K562 (cell line): ENCODE measurements around the gene SH3D19. TPM values are rescaled to one million over a fixed set of nuclear protein-coding genes. Genes with fewer than 3 reads are reported as not detected.

Experiments used
- ATAC-seq: fragments of 200-7000 bp; cut with Tn5 transposase; 3 replicates; pipeline ENCODE4 v1.9.1; 2020; ENCODE audit warnings: moderate library complexity
- BruUV-seq: library from RNA; stranded (reverse); fragments of 400-500 nt; replicated peaks from 2 replicates; lab custom pipeline; 2021; lab: Mats Ljungman, UMichigan
- CTCF ChIA-PET: fragments of 300-600 bp; formaldehyde crosslinking; extraction: SDS; loops from one replicate; lab custom pipeline; 2021; ENCODE audit warnings: low intra/inter-chr PET ratio; lab: Yijun Ruan, JAX
- POLR2A ChIA-PET: fragments of 300-600, 350-650 bp; sonication (Branson Sonifier 250); formaldehyde crosslinking; extraction: SDS; loops from one replicate; lab custom pipeline; 2021; ENCODE audit warnings: antibody characterized with exemption, inconsistent platforms; lab: Yijun Ruan, JAX
- DNase-seq, 4 experiments: peaks; one replicate each; pipeline versions ENCODE4 v3.0.0 to v3.0.0-alpha.2; 2011 to 2018; ENCODE audit warnings: low spot score in 3 of 4, mixed read lengths in 3 of 4; ENCODE audit errors: extremely low read depth in 1 of 4
- FAIRE-seq: peaks from 2 replicates; lab custom pipeline; 2011; peaks lifted over from hg19 to GRCh38; lab: Jason Lieb, UNC
- H2AFZ ChIP-seq: 2 replicates; pipeline ENCODE4 v1.6.0; 2011; ENCODE audit warnings: low read depth, low read length, control low read depth, inconsistent platforms
- H3K27ac ChIP-seq: fragments of 200-600 bp; 3 replicates; pipeline ENCODE4 v1.8.0; 2011; ENCODE audit warnings: low read depth, mild to moderate bottlenecking, control low read depth, inconsistent platforms, low read length, moderate library complexity, mixed read lengths; ENCODE audit errors: extremely low read depth
- H3K27me3 ChIP-seq, 2 experiments: fragments of 300-600 bp in 1 of 2; 2 replicates in 1 of 2; 3 replicates in 1 of 2; pipeline versions ENCODE4 v1.6.0 to v1.8.0; 2011; ENCODE audit warnings: inconsistent platforms in 2 of 2, low read length in 2 of 2, mild to moderate bottlenecking in 1 of 2, mixed read lengths in 1 of 2, moderate library complexity in 1 of 2; ENCODE audit not compliant: control insufficient read depth in 2 of 2, insufficient read depth in 2 of 2
- H3K36me3 ChIP-seq: fragments of 300-600 bp; 3 replicates; pipeline ENCODE4 v1.8.0; 2011; ENCODE audit warnings: mild to moderate bottlenecking, low read length, inconsistent platforms; ENCODE audit not compliant: control insufficient read depth, insufficient read depth
- H3K4me1 ChIP-seq, 2 experiments: fragments of 200-600 bp in 1 of 2; replicated peaks in 1 of 2; 2 replicates in 1 of 2; 3 replicates in 1 of 2; pipeline versions ENCODE4 v1.5.1 to v1.8.0; 2011; ENCODE audit warnings: inconsistent platforms in 2 of 2, low read length in 2 of 2, mild to moderate bottlenecking in 1 of 2, mixed read lengths in 1 of 2, moderate library complexity in 1 of 2; ENCODE audit not compliant: control insufficient read depth in 2 of 2, insufficient read depth in 2 of 2
- H3K4me2 ChIP-seq: 2 replicates; pipeline ENCODE4 v1.6.1; 2011; ENCODE audit warnings: low read length, control low read depth, inconsistent platforms, mixed read lengths; ENCODE audit not compliant: insufficient read depth
- H3K4me3 ChIP-seq: fragments of 200-600 bp; sonication (generic), shearing (Covaris generic); 2 replicates; pipeline ENCODE4 v1.5.1; 2016; ENCODE audit warnings: control low read depth, inconsistent platforms
- H3K79me2 ChIP-seq: fragments of 200-600 bp; 3 replicates; pipeline ENCODE4 v1.8.0; 2011; ENCODE audit warnings: low read length, inconsistent platforms; ENCODE audit not compliant: control insufficient read depth, insufficient read depth
- H3K9ac ChIP-seq, 2 experiments: 2 replicates each; pipeline versions ENCODE4 v1.6.0 to v1.6.1; 2011; ENCODE audit warnings: low read depth in 2 of 2, low read length in 2 of 2, control low read depth in 1 of 2, inconsistent platforms in 1 of 2, mild to moderate bottlenecking in 1 of 2, mixed read lengths in 1 of 2; ENCODE audit not compliant: insufficient read depth in 1 of 2
- H3K9me1 ChIP-seq: one replicate; pipeline ENCODE4 v1.6.0; 2011; ENCODE audit warnings: inconsistent platforms, mild to moderate bottlenecking, low read length, moderate library complexity; ENCODE audit not compliant: control insufficient read depth, insufficient read depth
- H3K9me3 ChIP-seq: replicated peaks from 2 replicates; pipeline ENCODE4 v1.5.1; 2011; ENCODE audit warnings: low read depth, low read length, inconsistent platforms; ENCODE audit not compliant: control insufficient read depth, insufficient read depth
- H4K20me1 ChIP-seq: replicated peaks from 2 replicates; pipeline ENCODE4 v1.6.1; 2011; ENCODE audit warnings: low read length, inconsistent platforms, mixed read lengths; ENCODE audit not compliant: control insufficient read depth, insufficient read depth
- GABPB2 ChIP-seq: fragments of 250-450 bp; sonication (Bioruptor Pico); conservative IDR thresholded peaks from 2 replicates; pipeline ENCODE4 v1.5.1; 2021; ENCODE audit warnings: mild to moderate bottlenecking
- NCOA2 ChIP-seq, 2 experiments: fragments of 450-650 bp; IDR thresholded peaks; 2 replicates each; pipeline ENCODE4 v1.6.1; 2018; ENCODE audit warnings: mild to moderate bottlenecking in 2 of 2, moderate library complexity in 1 of 2; ENCODE audit not compliant: partially characterized antibody in 2 of 2
- NFRKB ChIP-seq: fragments of 450-650 bp; IDR thresholded peaks from 2 replicates; pipeline ENCODE4 v1.6.1; 2016; ENCODE audit warnings: low read depth
- NFYB ChIP-seq: IDR thresholded peaks from 2 replicates; pipeline ENCODE4 v1.6.1; 2011; ENCODE audit warnings: mild to moderate bottlenecking, moderate library complexity; ENCODE audit not compliant: insufficient read length; ENCODE audit errors: extremely low read depth
- RBM15 ChIP-seq: fragments of 200-400 bp; formaldehyde crosslinking; IDR thresholded peaks from 2 replicates; pipeline ENCODE4 v1.6.1; 2018; ENCODE audit warnings: mild to moderate bottlenecking, low read length, moderate library complexity; ENCODE audit not compliant: insufficient read depth
- WGBS: fragments of 100-300 bp; shearing (Covaris generic); methylation state at CpG from one replicate; pipeline ENCODE4 v1.1.6; 2016; ENCODE audit warnings: low coverage, mixed read lengths; ENCODE audit not compliant: insufficient coverage; ENCODE audit errors: missing lambda C conversion rate; 5-methylcytosine and 5-hydroxymethylcytosine counted together
- in situ Hi-C: fragments of 300-500 bp; cut with MboI; formaldehyde crosslinking; loops from 4 replicates; pipeline ENCODE4 v1.15.0; 2018; ENCODE audit warnings: inconsistent platforms, mixed read lengths
- intact Hi-C: fragments of 100-400 bp; cut with micrococcal nuclease; formaldehyde crosslinking; loops from 2 replicates; pipeline ENCODE4 v1.14.2; 2022
- polyA plus RNA-seq, 8 experiments: library from polyadenylated mRNA; depleted of rRNA in 4 of 8; stranded (reverse) in 5 of 8; unstranded in 3 of 8; fragments of >200 nt; fragmentation: Nextera tagmentation in 2 of 8; fragmentation: Illumina TruSeq in 1 of 8; extraction: Ambion mirVana in 2 of 8; extraction: Trizol in 1 of 8; gene quantifications; 2 replicates each; pipeline versions ENCODE4 v1.2.1 to v1.2.3, GENCODE V29; 2011 to 2014; ENCODE audit warnings: inconsistent platforms in 1 of 8, missing spikeins in 1 of 8
- total RNA-seq, 7 experiments: library from RNA; depleted of rRNA in 6 of 7; stranded (reverse); fragments of >200 nt in 6 of 7; fragmentation: Illumina TruSeq in 2 of 7; extraction: Trizol in 2 of 7; gene quantifications; 2 replicates each; pipeline versions ENCODE4 v1.2.1 to v1.2.3, GENCODE V29; 2011 to 2021; ENCODE audit warnings: low replicate concordance in 1 of 7
- TF ChIP-seq, protein P1 (sequence below): sonication (generic); formaldehyde crosslinking; IDR thresholded peaks from 2 replicates; pipeline ENCODE4 v1.8.1; 2022; ENCODE audit warnings: missing genetic modification reagents

Gene SH3D19
- total and polyA plus RNA-seq, 9 of the 15 experiments (the other 6 are each of a cell fraction or from before 2014, with no cell fraction given): 0.42 to 2.2 (median 1.1) TPM; not detected in 6

DNA sequence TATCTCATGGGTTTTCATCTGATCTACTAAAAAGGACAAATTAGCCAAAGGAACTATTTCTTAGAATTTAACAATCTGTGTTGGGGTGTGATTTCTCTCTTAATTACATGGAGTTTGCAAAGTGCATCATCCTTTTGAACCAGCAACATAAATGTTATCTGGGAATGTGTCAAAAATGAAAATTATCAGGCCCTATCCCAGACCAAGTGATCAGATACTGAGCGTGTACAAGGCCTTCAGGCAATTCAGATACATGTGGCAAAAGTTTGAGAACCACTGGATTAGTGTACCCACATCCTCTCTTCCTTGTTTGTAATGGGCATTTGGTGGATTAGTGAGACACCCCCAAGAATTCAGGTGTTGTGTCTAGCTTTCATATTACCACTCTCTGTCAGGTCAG, 3.8 kb downstream of the SH3D19 start:
- ChIA-PET CTCF (no interaction called here), POLR2A (no interaction called here)
- H3K4me1 ChIP-seq: peaks cover 0 to 11% of the 10 kb centered on the region in 2 experiments; a peak in 2 of 5 replicates
- DNase-seq (no peak), FAIRE-seq (no peak), ATAC-seq (no peak)
- intact Hi-C loops (no loop called here), in situ Hi-C loops (no loop called here)
- no peaks in the 10 kb centered on the region for H4K20me1 ChIP-seq
- no peak overlapping the region for H3K27ac ChIP-seq
- TF ChIP-seq NFRKB (no peak), NFYB (no peak), GABPB2 (CRISPR knock-in tag) (no peak), NCOA2 (IDR thresholded peaks at IDR 0.05; ENCODE audit: partially characterized antibody in 2 of 2) (no peak), RBM15 (no peak)
- TF ChIP-seq, protein P1, sequence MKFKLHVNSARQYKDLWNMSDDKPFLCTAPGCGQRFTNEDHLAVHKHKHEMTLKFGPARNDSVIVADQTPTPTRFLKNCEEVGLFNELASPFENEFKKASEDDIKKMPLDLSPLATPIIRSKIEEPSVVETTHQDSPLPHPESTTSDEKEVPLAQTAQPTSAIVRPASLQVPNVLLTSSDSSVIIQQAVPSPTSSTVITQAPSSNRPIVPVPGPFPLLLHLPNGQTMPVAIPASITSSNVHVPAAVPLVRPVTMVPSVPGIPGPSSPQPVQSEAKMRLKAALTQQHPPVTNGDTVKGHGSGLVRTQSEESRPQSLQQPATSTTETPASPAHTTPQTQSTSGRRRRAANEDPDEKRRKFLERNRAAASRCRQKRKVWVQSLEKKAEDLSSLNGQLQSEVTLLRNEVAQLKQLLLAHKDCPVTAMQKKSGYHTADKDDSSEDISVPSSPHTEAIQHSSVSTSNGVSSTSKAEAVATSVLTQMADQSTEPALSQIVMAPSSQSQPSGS (CRISPR knock-in tag): no peak
- no peak overlapping the region for H3K9ac ChIP-seq
- H3K27me3 ChIP-seq: peaks cover 16 to 24% of the 10 kb centered on the region in 2 experiments; a peak in 4 of 5 replicates
- H3K4me3 ChIP-seq: no peak overlapping the region
- H3K36me3 ChIP-seq: no peaks in the 10 kb centered on the region
- no peaks in the 10 kb centered on the region for H3K9me1 ChIP-seq
- H3K9me3 ChIP-seq: no peaks in the 10 kb centered on the region
- 0% methylated on average over 1 of the region's 1 CpG for WGBS
- H3K79me2 ChIP-seq: no peaks in the 10 kb centered on the region
- no TSS peak for BruUV-seq
- H2AFZ ChIP-seq: no peak overlapping the region
- no peak overlapping the region for H3K4me2 ChIP-seq
